H1 (cell line): Measurements from ENCODE around the gene DDC.

Experiments used
- POLR2A ChIP-seq, 2 experiments: IDR thresholded peaks; 1 replicate in 1 of 2; 2 replicates in 1 of 2; pipeline ENCODE4 v1.6.1; 2011; ENCODE audit warnings: low read depth in 2 of 2, low read length in 2 of 2, mild to moderate bottlenecking in 2 of 2; ENCODE audit errors: control extremely low read depth in 1 of 2
- RNF2 ChIP-seq: fragments of 200-900, 300-1000 bp; sonication (generic); IDR thresholded peaks from 2 replicates; pipeline ENCODE4 v1.7.1; 2016; ENCODE audit warnings: borderline replicate concordance, low read depth, mild to moderate bottlenecking, antibody characterized with exemption, low read length; ENCODE audit not compliant: poor library complexity, severe bottlenecking; ENCODE audit errors: missing control alignments
- SIN3A ChIP-seq, 2 experiments: IDR thresholded peaks in 1 of 2; conservative IDR thresholded peaks in 1 of 2; 2 replicates each; pipeline ENCODE4 v1.6.1; 2011 to 2012; ENCODE audit warnings: low read length in 2 of 2, improper control_type of control experiment in 1 of 2, low read depth in 1 of 2, mild to moderate bottlenecking in 1 of 2
- TAF1 ChIP-seq: IDR thresholded peaks from 2 replicates; pipeline ENCODE4 v1.6.1; 2011; ENCODE audit warnings: mild to moderate bottlenecking, low read depth, low read length

GRCh38 chr7:50529093-50529862, 35.9 kb downstream of the DDC start:
- TF ChIP-seq POLR2A (IDR thresholded peaks at IDR 0.05; ENCODE audit: control extremely low read depth in 1 of 2, low read depth in 2 of 2, low read length in 2 of 2) (no peak), RNF2 (no peak), TAF1 (no peak), SIN3A (conservative IDR thresholded peaks at IDR 0.05 in 1 of 2, IDR thresholded peaks at IDR 0.05 in 1 of 2; ENCODE audit: low read depth in 1 of 2, low read length in 2 of 2) (no peak)
